Upper lobe of left lung (tissue), 6 donors: ENCODE measurements around the gene SFXN4. TPM values are rescaled to one million over a fixed set of nuclear protein-coding genes. Genes with fewer than 3 reads are reported as not detected.

Experiments
- small RNA-seq, 4 donors: library from RNA; depleted of rRNA; stranded (forward); fragments of <200 nt; gene quantifications; one replicate each; pipeline ENCODE3, GENCODE V24; 2016
- total RNA-seq, 6 donors: library from RNA; depleted of rRNA in 4 of 6; stranded (reverse); fragments of >200 nt in 4 of 6; gene quantifications; one replicate each; pipeline versions ENCODE4 v1.1.0 to v1.2.1, GENCODE V29; 2016 to 2021
- donor health status: DM: no; HTN: no; CAD: no; lungs with moderate emphysema.
- donor health status: DM: no; HTN: yes; CAD: no; lungs with severe emphysema.

Gene SFXN4
- total RNA-seq, 6 donors from 2014 or later: 4.4 to 47.1 (median 19.0) TPM

Small RNA genes within 50 kb of the gene (small RNA-seq; reads per million reads assigned to genes)
- gene AL355598.1 (0 reads per million in 4 donors), gene RN7SL749P (0 reads per million in 4 donors)

Other genes starting within 250 kb of the SFXN4 start
- gene NANOS1, start 136.0 kb downstream of the SFXN4 start, total RNA-seq: 1 to 10 TPM in 3 of 6 donors, under 1 TPM in 1, not detected in 2; 0.69 to 3.0 (median 1.9) TPM
- 100 to 1,000 TPM in 4 of 6 donors, 10 to 100 TPM in 2; 90.2 to 138 (median 107) TPM for gene EIF3A, start 84.9 kb downstream of the SFXN4 start, total RNA-seq
- gene DENND10, start 61.6 kb downstream of the SFXN4 start, total RNA-seq: 10 to 100 TPM; 17.8 to 53.5 (median 29.9) TPM
- gene PRDX3, start 13.1 kb upstream of the SFXN4 start, total RNA-seq: 100 to 1,000 TPM in 1 of 6 donors, 10 to 100 TPM in 5; 29.9 to 104 (median 85.1) TPM
- gene GRK5, start 41.9 kb upstream of the SFXN4 start, total RNA-seq: 10 to 100 TPM; 38.6 to 80.9 (median 61.1) TPM